ENCODE results near the gene BPIFB3.
"Not testable (repeated sequence)": the region's sequence is repeated elsewhere in the genome, so short reads cannot be mapped to it uniquely, and the experiment has no call there.

DNA sequence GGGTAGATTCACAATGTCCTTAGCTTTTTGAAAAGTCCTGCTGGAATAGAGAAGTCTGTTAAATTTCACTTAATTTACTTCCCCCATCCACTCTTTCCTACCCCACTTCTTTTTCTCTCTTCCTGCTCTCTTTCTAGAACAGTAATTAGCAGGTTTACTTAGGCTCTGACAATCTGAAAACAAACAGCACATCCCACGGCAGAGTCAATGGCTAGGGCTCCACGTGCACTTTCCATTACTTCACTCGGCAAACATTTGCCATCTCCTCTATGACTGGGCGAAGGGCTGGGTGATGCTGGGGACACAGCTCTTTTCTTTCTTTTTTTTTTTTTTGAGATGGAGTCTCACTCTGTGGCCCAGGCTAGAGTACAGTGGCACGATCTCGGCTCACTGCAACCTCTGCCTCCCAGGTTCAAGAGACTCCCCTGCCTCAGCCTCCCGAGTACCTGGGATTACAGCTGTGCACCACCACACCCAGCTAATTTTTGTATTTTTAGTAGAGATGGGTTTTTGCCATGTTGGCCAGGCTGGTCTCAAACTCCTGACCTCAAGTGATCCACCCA lies 52.4 kb downstream of the BPIFB3 start:
- TF ChIP-seq, protein P1, sequence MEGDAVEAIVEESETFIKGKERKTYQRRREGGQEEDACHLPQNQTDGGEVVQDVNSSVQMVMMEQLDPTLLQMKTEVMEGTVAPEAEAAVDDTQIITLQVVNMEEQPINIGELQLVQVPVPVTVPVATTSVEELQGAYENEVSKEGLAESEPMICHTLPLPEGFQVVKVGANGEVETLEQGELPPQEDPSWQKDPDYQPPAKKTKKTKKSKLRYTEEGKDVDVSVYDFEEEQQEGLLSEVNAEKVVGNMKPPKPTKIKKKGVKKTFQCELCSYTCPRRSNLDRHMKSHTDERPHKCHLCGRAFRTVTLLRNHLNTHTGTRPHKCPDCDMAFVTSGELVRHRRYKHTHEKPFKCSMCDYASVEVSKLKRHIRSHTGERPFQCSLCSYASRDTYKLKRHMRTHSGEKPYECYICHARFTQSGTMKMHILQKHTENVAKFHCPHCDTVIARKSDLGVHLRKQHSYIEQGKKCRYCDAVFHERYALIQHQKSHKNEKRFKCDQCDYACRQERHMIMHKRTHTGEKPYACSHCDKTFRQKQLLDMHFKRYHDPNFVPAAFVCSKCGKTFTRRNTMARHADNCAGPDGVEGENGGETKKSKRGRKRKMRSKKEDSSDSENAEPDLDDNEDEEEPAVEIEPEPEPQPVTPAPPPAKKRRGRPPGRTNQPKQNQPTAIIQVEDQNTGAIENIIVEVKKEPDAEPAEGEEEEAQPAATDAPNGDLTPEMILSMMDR (IDR thresholded peaks at IDR 0.05), result not testable (repeated sequence)
- not testable (repeated sequence) for TF ChIP-seq EZH2, EZH2phosphoT487 (IDR thresholded peaks at IDR 0.05)

All from neural progenitor cell (in vitro differentiated cells).